Endothelial cell (in vitro differentiated cells): ENCODE measurements around the gene ATP5F1D. TPM values are rescaled to one million over a fixed set of nuclear protein-coding genes. Genes with fewer than 3 reads are reported as not detected.

Experiments used
- DNase-seq: peaks from one replicate; pipeline ENCODE4 v3.0.0; 2021; ENCODE audit warnings: low spot score
- H3K27ac Mint-ChIP-seq: one replicate; pipeline ENCODE4 v1.8.0; 2021; ENCODE audit warnings: mixed read lengths, inconsistent platforms; ENCODE audit not compliant: unreplicated experiment
- H3K27me3 Mint-ChIP-seq: one replicate; pipeline ENCODE4 v1.8.0; 2021; ENCODE audit warnings: mild to moderate bottlenecking, moderate library complexity, mixed read lengths, inconsistent platforms; ENCODE audit not compliant: unreplicated experiment
- H3K36me3 Mint-ChIP-seq: one replicate; pipeline ENCODE4 v1.8.0; 2021; ENCODE audit warnings: mild to moderate bottlenecking, low read depth, mixed read lengths, inconsistent platforms; ENCODE audit not compliant: unreplicated experiment
- H3K4me1 Mint-ChIP-seq: one replicate; pipeline ENCODE4 v1.8.0; 2021; ENCODE audit warnings: mild to moderate bottlenecking, mixed read lengths, inconsistent platforms; ENCODE audit not compliant: unreplicated experiment
- H3K4me3 Mint-ChIP-seq: one replicate; pipeline ENCODE4 v1.8.0; 2021; ENCODE audit warnings: mild to moderate bottlenecking, mixed read lengths, inconsistent platforms; ENCODE audit not compliant: unreplicated experiment
- H3K9me3 Mint-ChIP-seq: one replicate; pipeline ENCODE4 v1.8.0; 2021; ENCODE audit warnings: mixed read lengths, inconsistent platforms; ENCODE audit not compliant: unreplicated experiment
- total RNA-seq: library from RNA; stranded (reverse); fragmentation: NEBNext Ultra II Directional; extraction: Animal tissue kit (Norgen Biotek cat#: 25700); gene quantifications from one replicate; pipeline ENCODE4 v1.2.1, GENCODE V29; 2021; ENCODE audit not compliant: unreplicated experiment
- TF ChIP-seq, protein P1 (sequence below): fragments of 200-600 bp; sonication (generic); IDR thresholded peaks from one replicate; pipeline ENCODE4 v1.5.0; 2021; ENCODE audit warnings: antibody characterized with exemption; ENCODE audit not compliant: unreplicated experiment

Gene ATP5F1D
- total RNA-seq, 1 donor from 2014 or later: 175 TPM

DNA sequence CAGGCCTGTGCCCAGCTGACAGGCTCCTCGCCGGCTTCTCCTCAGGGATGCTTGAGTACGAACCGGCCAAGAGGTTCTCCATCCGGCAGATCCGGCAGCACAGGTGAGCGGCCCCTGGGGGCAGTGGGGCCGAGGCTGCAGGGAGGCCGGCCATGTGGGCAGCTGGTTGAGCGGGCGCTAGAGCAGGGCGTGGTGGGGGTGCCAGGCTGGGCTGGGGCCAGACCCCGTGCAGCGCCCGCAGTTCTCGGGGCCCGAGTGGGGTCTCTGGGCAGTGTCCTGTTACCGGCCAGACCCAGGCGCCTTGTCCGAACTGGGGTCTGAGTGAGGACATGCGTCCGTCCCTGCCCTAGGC is 19.7 kb upstream of the ATP5F1D start:
- H3K27ac Mint-ChIP-seq: no peak overlapping the region
- no peaks in the 10 kb centered on the region for H3K36me3 Mint-ChIP-seq
- H3K9me3 Mint-ChIP-seq: no peaks in the 10 kb centered on the region
- no peaks in the 10 kb centered on the region for H3K4me1 Mint-ChIP-seq
- no peak overlapping the region for H3K4me3 Mint-ChIP-seq
- TF ChIP-seq, protein P1, sequence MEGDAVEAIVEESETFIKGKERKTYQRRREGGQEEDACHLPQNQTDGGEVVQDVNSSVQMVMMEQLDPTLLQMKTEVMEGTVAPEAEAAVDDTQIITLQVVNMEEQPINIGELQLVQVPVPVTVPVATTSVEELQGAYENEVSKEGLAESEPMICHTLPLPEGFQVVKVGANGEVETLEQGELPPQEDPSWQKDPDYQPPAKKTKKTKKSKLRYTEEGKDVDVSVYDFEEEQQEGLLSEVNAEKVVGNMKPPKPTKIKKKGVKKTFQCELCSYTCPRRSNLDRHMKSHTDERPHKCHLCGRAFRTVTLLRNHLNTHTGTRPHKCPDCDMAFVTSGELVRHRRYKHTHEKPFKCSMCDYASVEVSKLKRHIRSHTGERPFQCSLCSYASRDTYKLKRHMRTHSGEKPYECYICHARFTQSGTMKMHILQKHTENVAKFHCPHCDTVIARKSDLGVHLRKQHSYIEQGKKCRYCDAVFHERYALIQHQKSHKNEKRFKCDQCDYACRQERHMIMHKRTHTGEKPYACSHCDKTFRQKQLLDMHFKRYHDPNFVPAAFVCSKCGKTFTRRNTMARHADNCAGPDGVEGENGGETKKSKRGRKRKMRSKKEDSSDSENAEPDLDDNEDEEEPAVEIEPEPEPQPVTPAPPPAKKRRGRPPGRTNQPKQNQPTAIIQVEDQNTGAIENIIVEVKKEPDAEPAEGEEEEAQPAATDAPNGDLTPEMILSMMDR: no peak
- peaks cover 3% of the 10 kb centered on the region for H3K27me3 Mint-ChIP-seq
- DNase-seq: no peak

GRCh38 chr19:1222394-1222793 is 19.2 kb upstream of the ATP5F1D start:
- Mint-ChIP-seq H3K36me3 (no peaks in the 10 kb centered on the region), H3K9me3 (no peaks in the 10 kb centered on the region), H3K4me1 (no peaks in the 10 kb centered on the region), H3K4me3 (no peak overlapping the region), H3K27ac (no peak overlapping the region), H3K27me3 (peaks cover 3% of the 10 kb centered on the region)
- TF ChIP-seq, protein P1: no peak
- no peak for DNase-seq

- no peak for DNase-seq
- H3K4me3 Mint-ChIP-seq: no peak overlapping the region
- H3K27ac Mint-ChIP-seq: no peak overlapping the region
Measured at GRCh38 chr19:1223018-1223855, 18.3 kb upstream of the ATP5F1D start.

DNA sequence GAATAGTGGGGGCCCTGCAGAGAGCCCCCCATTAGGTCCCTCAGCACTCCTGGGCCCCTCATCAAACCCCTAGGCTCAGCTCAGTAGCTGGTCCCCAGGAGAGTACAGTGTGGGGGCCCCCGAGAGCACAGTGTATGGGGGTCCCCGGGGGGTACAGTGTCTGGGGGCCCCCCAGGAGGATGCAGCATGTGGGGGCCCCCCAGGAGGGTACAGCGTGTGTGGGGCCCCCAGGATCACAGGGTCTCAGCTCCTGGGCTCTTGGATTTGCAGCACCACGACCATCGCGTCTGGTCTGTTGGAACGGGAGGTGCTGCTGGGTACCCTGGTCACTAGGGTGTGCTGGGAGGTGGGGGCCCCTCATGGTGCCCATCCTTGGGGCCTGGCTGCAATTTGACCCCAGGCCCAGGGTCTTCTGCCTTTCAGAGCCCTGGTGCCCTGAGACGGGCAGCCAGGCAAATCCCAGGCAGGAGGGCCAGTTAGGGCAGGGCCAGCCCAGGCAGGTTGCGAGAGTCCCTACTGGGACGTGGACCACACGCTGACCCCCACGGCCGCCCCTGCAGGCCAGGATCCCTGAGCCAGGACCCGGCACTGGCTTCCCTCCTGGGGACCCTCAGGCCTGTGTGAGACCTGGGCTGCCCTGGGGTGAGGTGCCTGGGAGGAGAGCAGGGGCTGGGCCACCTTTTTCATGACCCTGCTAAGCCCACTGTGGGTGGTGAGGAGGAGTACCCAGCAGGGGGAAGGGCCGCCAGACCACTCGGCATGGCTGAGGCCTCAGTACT is 17.3 kb upstream of the ATP5F1D start:
- Mint-ChIP-seq H3K27ac (no peak overlapping the region), H3K9me3 (no peaks in the 10 kb centered on the region), H3K4me3 (no peak overlapping the region), H3K36me3 (peaks cover 4% of the 10 kb centered on the region), H3K4me1 (no peaks in the 10 kb centered on the region), H3K27me3 (no peaks in the 10 kb centered on the region)
- TF ChIP-seq, protein P1: no peak
- DNase-seq: no peak

More at GRCh38 chr19:1223018-1223855, 18.3 kb upstream of the ATP5F1D start:
- H3K27me3 Mint-ChIP-seq: no peaks in the 10 kb centered on the region
- no peaks in the 10 kb centered on the region for H3K4me1 Mint-ChIP-seq
- no peaks in the 10 kb centered on the region for H3K9me3 Mint-ChIP-seq
- H3K36me3 Mint-ChIP-seq: peaks cover 3% of the 10 kb centered on the region
- TF ChIP-seq, protein P1: peak; percentile 38

- TF ChIP-seq, protein P1: no peak
- Mint-ChIP-seq H3K9me3 (no peaks in the 10 kb centered on the region), H3K27ac (no peak overlapping the region), H3K4me1 (no peaks in the 10 kb centered on the region), H3K27me3 (no peaks in the 10 kb centered on the region), H3K4me3 (no peak overlapping the region), H3K36me3 (peaks cover 4% of the 10 kb centered on the region)
- no peak for DNase-seq
Measured at GRCh38 chr19:1224847-1225246, 16.7 kb upstream of the ATP5F1D start.
